Right cardiac atrium (tissue), 5 donors: ENCODE results near the gene EPHB4. TPM values are rescaled to one million over a fixed set of nuclear protein-coding genes. Genes with fewer than 3 reads are reported as not detected.
"Not testable (repeated sequence)": the region's sequence is repeated elsewhere in the genome, so short reads cannot be mapped to it uniquely, and the experiment has no call there.

ENCODE experiments used
- ATAC-seq, 2 donors: fragments of 200-7000 bp; cut with Tn5 transposase; one replicate each; pipeline versions ENCODE4 v1.8.0 to v1.9.1; 2020; ENCODE audit warnings: moderate library complexity in 2 of 2, mild to moderate bottlenecking in 1 of 2
- DNase-seq, 3 donors: peaks; one replicate each; pipeline ENCODE4 v3.0.0-alpha.2; 2020
- H3K27ac ChIP-seq: one replicate; pipeline ENCODE4 v1.5.1; 2013; ENCODE audit warnings: mild to moderate bottlenecking, low read length, control low read depth, moderate library complexity
- H3K27me3 ChIP-seq: one replicate; pipeline ENCODE4 v1.6.1; 2013; ENCODE audit not compliant: control insufficient read depth, insufficient read depth
- H3K4me1 ChIP-seq: one replicate; pipeline ENCODE4 v1.6.1; 2013; ENCODE audit warnings: low read length; ENCODE audit not compliant: control insufficient read depth, insufficient read depth
- H3K4me3 ChIP-seq: one replicate; pipeline ENCODE4 v1.5.1; 2013; ENCODE audit warnings: low read length, control low read depth
- H3K9me3 ChIP-seq: one replicate; pipeline ENCODE4 v1.6.1; 2013; ENCODE audit warnings: low read length; ENCODE audit not compliant: control insufficient read depth
- WGBS: extraction: QIAGEN DNeasy Blood & Tissue Kit; methylation state at CpG from one replicate; pipeline ENCODE4 v1.1.7; 2013; 5-methylcytosine and 5-hydroxymethylcytosine counted together
- intact Hi-C, 4 donors: fragments of 100-400 bp; cut with DNase I; formaldehyde crosslinking; loops; one replicate each; pipeline versions ENCODE4 v1.11.0 to v1.14.0; 2022 to 2023
- polyA plus RNA-seq: library from polyadenylated mRNA; stranded (reverse); fragments of 200-250 nt; gene quantifications from one replicate; pipeline ENCODE4 v1.2.3, GENCODE V29; 2013
- total RNA-seq, 4 donors: library from RNA; stranded (reverse); fragmentation: NEBNext Ultra II Directional; extraction: Animal tissue kit (Norgen Biotek cat#: 25700); gene quantifications; one replicate each; pipeline ENCODE4 v1.2.1, GENCODE V29; 2021
- donor health status: healthy with polysubstance abuse.
- donor health status: DM: no; HTN: yes; CAD: no.
- donor health status: DM: no; HTN: no; CAD: no.
- donor health status: DM: no; HTN: yes; CAD: no; lungs with severe emphysema.
- donor health status: DM: yes; HTN: yes; CAD: no.

Gene EPHB4
- total and polyA plus RNA-seq, 5 donors: 14.4 to 51.4 (median 29.6) TPM

GRCh38 chr7:100818366-100818765, 9.0 kb downstream of the EPHB4 start:
- 96% methylated on average over 9 of the region's 9 CpGs for WGBS
- no peak for ATAC-seq

GRCh38 chr7:100817097-100817496, 10.2 kb downstream of the EPHB4 start:
- Histone ChIP-seq H3K27ac (no peak overlapping the region), H3K9me3 (no peaks in the 10 kb centered on the region), H3K4me1 (no peaks in the 10 kb centered on the region), H3K4me3 (no peak overlapping the region), H3K27me3 (no peaks in the 10 kb centered on the region)
- ATAC-seq: no peak
- 92% methylated on average over 19 of the region's 19 CpGs for WGBS
- DNase-seq: no peak
- intact Hi-C loops: no loop called here

More at GRCh38 chr7:100818366-100818765, 9.0 kb downstream of the EPHB4 start:
- intact Hi-C loops: no loop called here
- Histone ChIP-seq H3K4me1 (no peaks in the 10 kb centered on the region), H3K27me3 (no peaks in the 10 kb centered on the region), H3K4me3 (no peak overlapping the region), H3K27ac (no peak overlapping the region), H3K9me3 (no peaks in the 10 kb centered on the region)
- DNase-seq: peak in 1 of 3 donors; percentile 31

- intact Hi-C loops, H3K9me3 ChIP-seq, DNase-seq, H3K4me1 ChIP-seq, H3K27me3 ChIP-seq, H3K27ac ChIP-seq, H3K4me3 ChIP-seq, ATAC-seq: not testable (repeated sequence)
- WGBS: 94% methylated on average over 16 of the region's 16 CpGs
Observed at GRCh38 chr7:100816515-100816914, 10.8 kb downstream of the EPHB4 start.

- 93% methylated on average over 22 of the region's 22 CpGs for WGBS
- no peak overlapping the region for H3K27ac ChIP-seq
- no peak for DNase-seq
Observed at GRCh38 chr7:100812729-100813128, 14.6 kb downstream of the EPHB4 start.

GRCh38 chr7:100811480-100811879, 15.8 kb downstream of the EPHB4 start:
- Histone ChIP-seq H3K4me1 (no peaks in the 10 kb centered on the region), H3K27me3 (no peaks in the 10 kb centered on the region), H3K4me3 (no peak overlapping the region), H3K9me3 (no peaks in the 10 kb centered on the region), H3K27ac (no peak overlapping the region)
- WGBS: 80% methylated on average over 6 of the region's 6 CpGs
- intact Hi-C loops: no loop called here
- no peak for ATAC-seq
- DNase-seq: no peak

More at GRCh38 chr7:100812729-100813128, 14.6 kb downstream of the EPHB4 start:
- Histone ChIP-seq H3K4me1 (no peaks in the 10 kb centered on the region), H3K4me3 (no peak overlapping the region), H3K27me3 (no peaks in the 10 kb centered on the region), H3K9me3 (no peaks in the 10 kb centered on the region)
- ATAC-seq: peak in 1 of 2 donors; percentile 9
- intact Hi-C loops: no loop called here

- no peaks in the 10 kb centered on the region for H3K27me3 ChIP-seq
- ATAC-seq: no peak
- H3K4me3 ChIP-seq: no peak overlapping the region
- peaks cover 4% of the 10 kb centered on the region for H3K4me1 ChIP-seq
- no peak for DNase-seq
- 78% methylated on average over 5 of the region's 5 CpGs for WGBS
- no peak overlapping the region for H3K27ac ChIP-seq
- intact Hi-C loops: no loop called here
- H3K9me3 ChIP-seq: no peaks in the 10 kb centered on the region
Observed at GRCh38 chr7:100808354-100808875, 18.9 kb downstream of the EPHB4 start.

- H3K4me3 ChIP-seq, H3K27ac ChIP-seq, H3K4me1 ChIP-seq, DNase-seq, H3K27me3 ChIP-seq, H3K9me3 ChIP-seq, ATAC-seq, intact Hi-C loops: not testable (repeated sequence)
- 94% methylated on average over 6 of the region's 6 CpGs for WGBS
Observed at GRCh38 chr7:100806883-100807282, 20.4 kb downstream of the EPHB4 start.

GRCh38 chr7:100806276-100806675, 21.0 kb downstream of the EPHB4 start:
- DNase-seq: no peak
- Histone ChIP-seq H3K27ac (no peak overlapping the region), H3K27me3 (no peaks in the 10 kb centered on the region), H3K4me3 (no peak overlapping the region), H3K9me3 (no peaks in the 10 kb centered on the region), H3K4me1 (peaks cover 4% of the 10 kb centered on the region)
- no peak for ATAC-seq
- intact Hi-C loops: no loop called here
- WGBS: 75% methylated on average over 9 of the region's 9 CpGs

- H3K27me3 ChIP-seq: no peaks in the 10 kb centered on the region
- 79% methylated on average over 22 of the region's 22 CpGs for WGBS
- H3K4me1 ChIP-seq: peaks cover 4% of the 10 kb centered on the region
- ATAC-seq: no peak
- no peak overlapping the region for H3K4me3 ChIP-seq
- no peaks in the 10 kb centered on the region for H3K9me3 ChIP-seq
- peak in 1 of 3 donors; percentile 67 for DNase-seq
- no peak overlapping the region for H3K27ac ChIP-seq
- intact Hi-C loops: loop anchor here in 2 of 4 donors (5.0 kb wide), 1 partner anchor 47 kb away; the partner anchor contains the start of gene SLC12A9 (in 2 of the 2)
Observed at GRCh38 chr7:100804681-100805431, 22.5 kb downstream of the EPHB4 start.

GRCh38 chr7:100803398-100804161, 23.7 kb downstream of the EPHB4 start:
- Histone ChIP-seq H3K27ac (peak overlapping the region; percentile 43), H3K4me3 (no peak overlapping the region), H3K9me3 (no peaks in the 10 kb centered on the region), H3K4me1 (peaks cover 4% of the 10 kb centered on the region), H3K27me3 (no peaks in the 10 kb centered on the region)
- intact Hi-C loops: loop anchor here in 2 of 4 donors (5.0 kb wide), 1 partner anchor 49 kb away; the partner anchor contains the start of gene SLC12A9 (in 2 of the 2)
- ATAC-seq (peak; percentile 69 to 86), DNase-seq (peak; percentile 84 to 93 (median 89))
- WGBS: 19% methylated on average over 19 of the region's 19 CpGs

GRCh38 chr7:100802951-100803350, 24.4 kb downstream of the EPHB4 start:
- WGBS: 69% methylated on average over 4 of the region's 4 CpGs
- Histone ChIP-seq H3K4me3 (no peak overlapping the region), H3K9me3 (no peaks in the 10 kb centered on the region), H3K27me3 (no peaks in the 10 kb centered on the region), H3K4me1 (peaks cover 4% of the 10 kb centered on the region), H3K27ac (no peak overlapping the region)
- ATAC-seq: peak in 1 of 2 donors; percentile 0
- no peak for DNase-seq
- intact Hi-C loops: loop anchor here in 2 of 4 donors (5.0 kb wide), 1 partner anchor 49 kb away; the partner anchor contains the start of gene SLC12A9 (in 2 of the 2)
